Left lung (tissue), 10 donors: ENCODE results near the gene IGF1R. TPM values are rescaled to one million over a fixed set of nuclear protein-coding genes. Genes with fewer than 3 reads are reported as not detected.

Experiments used
- ATAC-seq: fragments of 200-7000 bp; cut with Tn5 transposase; one replicate; pipeline ENCODE4 v1.9.1; 2020; ENCODE audit warnings: moderate library complexity
- DNase-seq, 4 donors: peaks; one replicate each; pipeline ENCODE4 v3.0.0-alpha.2; 2013 to 2020
- H3K27ac ChIP-seq, 2 donors: fragments of 200-600 bp; sonication (generic) in 1 of 2; one replicate each; pipeline versions ENCODE4 v1.5.0 to v1.8.0; 2020 to 2021
- H3K27me3 ChIP-seq, 2 donors: fragments of 200-600 bp; sonication (generic) in 1 of 2; one replicate each; pipeline versions ENCODE4 v1.5.0 to v1.8.0; 2020 to 2021
- H3K36me3 ChIP-seq, 2 donors: fragments of 200-600 bp; sonication (generic) in 1 of 2; one replicate each; pipeline versions ENCODE4 v1.5.0 to v1.8.0; 2020 to 2021
- H3K4me1 ChIP-seq, 2 donors: fragments of 200-600 bp; one replicate each; pipeline ENCODE4 v1.8.0; 2021
- H3K4me3 ChIP-seq, 2 donors: fragments of 200-600 bp; sonication (generic) in 1 of 2; one replicate each; pipeline versions ENCODE4 v1.5.0 to v1.8.0; 2020 to 2021; ENCODE audit warnings: mild to moderate bottlenecking in 1 of 2
- H3K9me3 ChIP-seq, 2 donors: fragments of 200-600 bp; sonication (generic) in 1 of 2; one replicate each; pipeline versions ENCODE4 v1.5.0 to v1.8.0; 2020 to 2021
- intact Hi-C, 2 donors: fragments of 100-400 bp; cut with DNase I; formaldehyde crosslinking; loops; one replicate each; pipeline versions ENCODE4 v1.11.2 to v1.14.2; 2022
- polyA plus RNA-seq, 6 donors: library from polyadenylated mRNA; unstranded; fragments of 120-200 nt; gene quantifications; one replicate each; pipeline ENCODE4 v1.2.1, GENCODE V29; 2013; ENCODE audit not compliant: insufficient read length in 6 of 6
- total RNA-seq, 2 donors: library from RNA; stranded (reverse); fragmentation: NEBNext Ultra II Directional; extraction: Animal tissue kit (Norgen Biotek cat#: 25700); gene quantifications; one replicate each; pipeline ENCODE4 v1.2.1, GENCODE V29; 2021
- TF ChIP-seq, protein P1 (sequence below), 2 donors: fragments of 200-600 bp; sonication (generic) in 1 of 2; IDR thresholded peaks; one replicate each; pipeline versions ENCODE4 v1.5.0 to v1.8.0; 2021; ENCODE audit warnings: antibody characterized with exemption in 2 of 2
- donor health status: DM: no; HTN: yes; CAD: no.
- donor health status: DM: no; HTN: no; CAD: no.

The IGF1R gene
- total and polyA plus RNA-seq, 8 donors: 32.0 to 41.0 (median 37.0) TPM

DNA sequence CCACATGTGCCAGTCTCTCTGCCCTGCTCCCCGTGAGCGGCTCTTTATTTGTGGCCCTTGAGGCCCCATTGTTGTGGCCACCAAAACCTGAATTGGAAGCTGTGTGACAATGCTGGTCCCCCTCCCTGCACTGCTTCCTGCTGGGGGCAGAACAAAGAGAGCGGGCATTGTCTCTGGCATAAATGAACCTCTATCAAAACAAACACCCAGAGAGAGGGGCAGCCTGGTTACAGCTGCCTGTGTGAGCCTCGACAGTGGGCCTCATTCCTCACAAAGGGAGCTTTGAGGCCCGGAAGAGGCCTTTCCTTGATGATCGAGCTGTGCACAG is 152.9 kb downstream of the IGF1R start:
- H3K27ac ChIP-seq: peak overlapping the region in 1 of 2 donors; percentile 33
- no peak for ATAC-seq
- DNase-seq: no peak
- no peaks in the 10 kb centered on the region for H3K36me3 ChIP-seq
- TF ChIP-seq, protein P1, sequence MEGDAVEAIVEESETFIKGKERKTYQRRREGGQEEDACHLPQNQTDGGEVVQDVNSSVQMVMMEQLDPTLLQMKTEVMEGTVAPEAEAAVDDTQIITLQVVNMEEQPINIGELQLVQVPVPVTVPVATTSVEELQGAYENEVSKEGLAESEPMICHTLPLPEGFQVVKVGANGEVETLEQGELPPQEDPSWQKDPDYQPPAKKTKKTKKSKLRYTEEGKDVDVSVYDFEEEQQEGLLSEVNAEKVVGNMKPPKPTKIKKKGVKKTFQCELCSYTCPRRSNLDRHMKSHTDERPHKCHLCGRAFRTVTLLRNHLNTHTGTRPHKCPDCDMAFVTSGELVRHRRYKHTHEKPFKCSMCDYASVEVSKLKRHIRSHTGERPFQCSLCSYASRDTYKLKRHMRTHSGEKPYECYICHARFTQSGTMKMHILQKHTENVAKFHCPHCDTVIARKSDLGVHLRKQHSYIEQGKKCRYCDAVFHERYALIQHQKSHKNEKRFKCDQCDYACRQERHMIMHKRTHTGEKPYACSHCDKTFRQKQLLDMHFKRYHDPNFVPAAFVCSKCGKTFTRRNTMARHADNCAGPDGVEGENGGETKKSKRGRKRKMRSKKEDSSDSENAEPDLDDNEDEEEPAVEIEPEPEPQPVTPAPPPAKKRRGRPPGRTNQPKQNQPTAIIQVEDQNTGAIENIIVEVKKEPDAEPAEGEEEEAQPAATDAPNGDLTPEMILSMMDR (IDR thresholded peaks at IDR 0.05): no peak
- H3K9me3 ChIP-seq: no peaks in the 10 kb centered on the region
- H3K27me3 ChIP-seq: no peaks in the 10 kb centered on the region
- intact Hi-C loops: no loop called here
- H3K4me3 ChIP-seq: no peak overlapping the region
- H3K4me1 ChIP-seq: peaks cover 27 to 34% of the 10 kb centered on the region in 2 donors

DNA sequence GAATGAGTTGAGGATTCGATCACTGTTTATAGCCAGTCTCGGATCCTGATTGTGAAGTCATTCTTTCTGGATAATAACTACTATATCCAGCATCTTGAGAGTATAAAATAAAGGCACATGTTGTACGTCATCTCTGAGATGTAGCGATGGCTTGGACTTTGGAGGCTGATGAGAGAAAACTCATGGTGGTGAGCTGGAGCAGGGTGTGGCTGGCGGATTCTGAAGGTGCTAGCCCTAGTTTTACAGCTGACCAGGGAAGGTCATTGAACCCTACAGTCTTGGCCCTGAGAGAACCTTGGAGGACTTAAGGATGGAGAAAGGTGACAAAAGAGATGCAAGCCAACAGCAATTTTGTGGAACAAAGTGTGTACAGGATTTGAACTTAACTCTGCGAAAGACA is 153.8 kb downstream of the IGF1R start:
- Histone ChIP-seq H3K36me3 (no peaks in the 10 kb centered on the region), H3K27me3 (no peaks in the 10 kb centered on the region), H3K27ac (no peak overlapping the region), H3K4me1 (peaks cover 27 to 34% of the 10 kb centered on the region in 2 donors), H3K9me3 (no peaks in the 10 kb centered on the region), H3K4me3 (no peak overlapping the region)
- ATAC-seq (no peak), DNase-seq (no peak)
- TF ChIP-seq, protein P1 (IDR thresholded peaks at IDR 0.05): no peak
- intact Hi-C loops: no loop called here

DNA sequence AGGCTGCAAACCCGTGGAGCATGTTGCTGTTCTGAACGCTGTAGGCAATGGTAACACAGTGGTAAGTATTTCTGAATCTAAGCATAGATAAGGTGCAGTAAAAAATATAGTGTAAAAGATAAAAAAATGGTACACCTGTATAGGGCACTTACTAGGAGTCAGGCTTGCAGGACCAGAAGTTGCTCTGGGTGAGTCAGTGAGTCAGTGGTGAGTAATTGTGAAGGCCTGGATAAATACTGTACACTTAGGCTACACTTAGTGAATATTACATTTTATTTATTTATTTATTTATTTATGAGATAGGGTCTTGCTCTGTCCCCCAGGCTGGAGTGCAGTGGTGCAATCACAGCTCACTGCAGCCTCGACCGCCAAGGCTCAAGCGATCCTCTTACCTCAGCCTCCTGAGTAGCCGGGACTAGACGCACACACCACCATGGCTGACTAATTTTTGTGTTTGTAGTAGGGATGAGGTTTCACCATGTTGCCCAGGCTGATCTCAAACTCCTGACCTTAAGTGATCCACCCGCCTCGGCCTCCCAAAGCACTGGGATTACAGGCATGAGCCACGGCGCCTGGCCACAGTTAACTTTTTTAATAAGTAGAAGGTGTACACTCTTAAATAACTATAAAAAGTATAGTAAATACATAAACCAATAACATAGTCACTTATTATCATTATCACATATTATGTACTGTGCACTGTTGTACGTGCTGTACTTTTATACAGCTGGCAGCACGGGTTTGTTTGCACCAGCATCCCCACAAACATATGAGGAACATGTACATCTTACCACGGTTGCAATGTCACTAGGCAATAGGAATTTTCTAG is 155.1 kb downstream of the IGF1R start:
- Histone ChIP-seq H3K36me3 (no peaks in the 10 kb centered on the region), H3K4me3 (no peak overlapping the region), H3K27ac (no peak overlapping the region), H3K9me3 (no peaks in the 10 kb centered on the region), H3K4me1 (peaks cover 27 to 34% of the 10 kb centered on the region in 2 donors), H3K27me3 (no peaks in the 10 kb centered on the region)
- intact Hi-C loops: no loop called here
- TF ChIP-seq, protein P1 (IDR thresholded peaks at IDR 0.05): no peak
- ATAC-seq: no peak
- no peak for DNase-seq

DNA sequence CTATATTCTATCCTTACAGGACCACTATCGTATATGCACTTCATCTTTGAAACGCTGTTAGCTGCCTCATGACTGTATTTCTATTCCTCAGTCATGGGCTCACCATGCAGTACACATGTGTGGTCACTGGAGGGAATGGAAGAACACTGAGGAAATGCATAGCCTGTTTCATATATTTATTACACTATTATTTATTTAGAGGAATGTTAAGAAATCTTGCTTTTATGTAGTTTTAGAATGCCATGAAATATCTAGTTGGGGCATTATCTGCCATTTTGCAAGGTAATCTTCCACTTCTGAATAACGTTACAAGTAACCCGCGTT is 155.7 kb downstream of the IGF1R start:
- no peak overlapping the region for H3K4me3 ChIP-seq
- ATAC-seq (no peak), DNase-seq (no peak)
- H3K4me1 ChIP-seq: peaks cover 23 to 31% of the 10 kb centered on the region in 2 donors
- TF ChIP-seq, protein P1 (IDR thresholded peaks at IDR 0.05): peak in 1 of 2 donors; percentile 14
- no peaks in the 10 kb centered on the region for H3K27me3 ChIP-seq
- no peak overlapping the region for H3K27ac ChIP-seq
- no peaks in the 10 kb centered on the region for H3K9me3 ChIP-seq
- H3K36me3 ChIP-seq: no peaks in the 10 kb centered on the region
- intact Hi-C loops: no loop called here

DNA sequence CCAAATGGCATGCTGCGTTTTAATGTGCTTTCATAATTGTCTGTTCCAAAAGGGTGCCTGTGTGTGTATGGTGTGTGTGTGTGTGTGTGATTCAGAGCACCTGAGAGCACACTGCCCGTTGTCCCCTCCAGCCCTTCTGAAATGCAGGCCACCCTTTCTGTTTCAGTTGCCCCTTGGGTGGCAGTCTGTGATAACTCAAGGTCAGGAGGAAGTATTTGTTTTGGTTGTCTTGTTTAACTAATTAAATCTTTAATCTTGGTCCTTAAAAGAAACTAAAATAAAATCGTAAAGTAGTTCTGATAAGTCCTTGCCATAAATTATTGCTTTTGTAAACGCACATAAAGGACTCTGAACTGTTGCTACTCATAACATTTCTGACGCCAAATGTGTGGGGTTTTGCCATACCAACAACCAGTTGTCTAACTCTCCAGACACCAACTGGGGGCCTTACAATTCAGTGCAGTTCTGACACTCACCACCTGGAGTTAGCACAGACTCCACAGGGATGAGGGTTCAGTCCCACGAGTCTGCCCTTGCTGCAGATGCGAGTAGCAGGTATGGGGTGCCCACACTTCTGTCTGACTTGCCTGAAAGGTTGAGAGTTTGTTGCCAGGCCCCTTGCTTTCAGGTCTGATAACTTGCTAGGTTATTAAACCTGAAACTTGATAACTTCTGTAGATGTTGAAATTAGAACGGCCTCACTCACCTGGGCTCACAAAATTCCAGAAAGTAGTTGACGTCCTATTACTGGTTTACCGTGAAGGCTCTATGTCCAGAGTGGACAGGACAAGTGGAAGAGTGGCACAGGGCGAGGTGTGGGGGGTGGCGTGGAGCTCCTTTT is 157.3 kb downstream of the IGF1R start:
- Histone ChIP-seq H3K4me3 (no peak overlapping the region), H3K4me1 (peaks cover 9 to 15% of the 10 kb centered on the region in 2 donors), H3K27ac (no peak overlapping the region), H3K36me3 (no peaks in the 10 kb centered on the region), H3K27me3 (no peaks in the 10 kb centered on the region), H3K9me3 (no peaks in the 10 kb centered on the region)
- ATAC-seq: no peak
- intact Hi-C loops: no loop called here
- TF ChIP-seq, protein P1 (IDR thresholded peaks at IDR 0.05): no peak
- no peak for DNase-seq
